ENCODE data around the gene TAOK2.
A peak's percentile ranks its signal among the peaks of the same experiment; 100 is the strongest.

The TAOK2 gene

DNA sequence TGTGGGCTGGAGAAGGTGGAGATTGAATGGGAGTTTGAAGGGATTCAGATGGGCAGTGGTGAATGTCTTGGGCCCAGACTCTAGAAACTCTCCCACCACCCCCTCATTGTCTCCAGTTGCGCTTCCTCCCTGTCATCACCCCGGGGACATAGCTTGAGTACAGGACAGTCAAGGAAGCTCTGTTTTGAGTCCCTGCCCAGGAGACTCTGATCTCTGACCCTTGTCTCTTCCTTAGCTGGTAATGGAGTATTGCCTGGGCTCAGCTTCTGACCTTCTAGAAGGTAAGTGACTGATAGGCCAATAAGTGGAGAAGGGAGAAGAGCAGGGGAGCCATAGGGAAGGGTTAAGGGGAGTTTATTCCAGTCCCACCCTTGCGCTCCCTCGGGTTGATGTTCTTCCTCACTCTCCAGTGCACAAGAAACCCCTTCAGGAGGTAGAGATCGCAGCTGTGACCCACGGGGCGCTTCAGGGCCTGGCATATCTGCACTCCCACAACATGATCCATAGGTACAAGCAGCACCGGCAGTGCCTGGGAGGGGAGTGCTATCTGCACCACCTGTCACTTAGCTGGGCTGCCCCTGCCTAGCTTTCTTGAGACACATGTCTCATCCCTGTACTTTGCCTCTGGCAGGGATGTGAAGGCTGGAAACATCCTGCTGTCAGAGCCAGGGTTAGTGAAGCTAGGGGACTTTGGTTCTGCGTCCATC lies 5.0 kb downstream of the TAOK2 start:
- peak overlapping the region; percentile 49 to 77 for H3K27ac Mint-ChIP-seq
- no peak for ATAC-seq
- no peaks in the 10 kb centered on the region for H3K27me3 Mint-ChIP-seq

DNA sequence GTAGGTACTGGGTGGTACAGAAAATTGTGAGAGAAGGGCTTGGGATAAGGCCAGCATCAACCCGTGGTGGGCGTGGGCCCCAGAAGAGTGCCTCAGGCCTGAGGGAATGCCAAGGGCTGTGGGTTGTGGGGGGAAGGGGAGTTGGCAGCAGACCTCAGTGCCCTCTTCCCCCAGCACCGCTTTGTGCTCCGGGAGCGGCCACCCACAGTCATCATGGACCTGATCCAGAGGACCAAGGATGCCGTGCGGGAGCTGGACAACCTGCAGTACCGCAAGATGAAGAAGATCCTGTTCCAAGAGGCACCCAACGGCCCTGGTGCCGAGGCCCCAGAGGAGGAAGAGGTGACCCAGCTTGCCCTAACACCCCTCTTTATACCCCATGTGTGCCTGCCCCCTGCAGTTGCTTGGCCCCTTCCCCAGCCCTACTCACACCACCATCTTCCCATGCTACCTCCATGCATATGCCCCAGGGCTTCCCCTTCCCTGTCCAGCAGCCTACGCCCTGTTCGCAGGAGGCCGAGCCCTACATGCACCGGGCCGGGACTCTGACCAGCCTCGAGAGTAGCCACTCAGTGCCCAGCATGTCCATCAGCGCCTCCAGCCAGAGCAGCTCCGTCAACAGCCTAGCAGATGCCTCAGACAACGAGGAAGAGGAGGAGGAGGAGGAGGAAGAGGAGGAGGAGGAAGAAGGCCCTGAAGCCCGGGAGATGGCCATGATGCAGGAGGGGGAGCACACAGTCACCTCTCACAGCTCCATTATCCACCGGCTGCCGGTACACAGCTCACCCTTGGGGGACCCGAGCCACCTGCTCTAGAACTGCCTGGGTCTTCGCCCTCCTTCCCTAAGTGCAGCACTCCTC lies 9.1 kb downstream of the TAOK2 start:
- no peak for ATAC-seq
- no peaks in the 10 kb centered on the region for H3K9me3 Mint-ChIP-seq
- no peak overlapping the region for H3K4me3 Mint-ChIP-seq

More for the DNA sequence above, 5.0 kb downstream of the TAOK2 start:
- peaks cover 33% of the 10 kb centered on the region for H3K4me1 Mint-ChIP-seq
- H3K4me3 Mint-ChIP-seq = no peak overlapping the region
- H3K9me3 Mint-ChIP-seq = no peaks in the 10 kb centered on the region
- no peak for DNase-seq

DNA sequence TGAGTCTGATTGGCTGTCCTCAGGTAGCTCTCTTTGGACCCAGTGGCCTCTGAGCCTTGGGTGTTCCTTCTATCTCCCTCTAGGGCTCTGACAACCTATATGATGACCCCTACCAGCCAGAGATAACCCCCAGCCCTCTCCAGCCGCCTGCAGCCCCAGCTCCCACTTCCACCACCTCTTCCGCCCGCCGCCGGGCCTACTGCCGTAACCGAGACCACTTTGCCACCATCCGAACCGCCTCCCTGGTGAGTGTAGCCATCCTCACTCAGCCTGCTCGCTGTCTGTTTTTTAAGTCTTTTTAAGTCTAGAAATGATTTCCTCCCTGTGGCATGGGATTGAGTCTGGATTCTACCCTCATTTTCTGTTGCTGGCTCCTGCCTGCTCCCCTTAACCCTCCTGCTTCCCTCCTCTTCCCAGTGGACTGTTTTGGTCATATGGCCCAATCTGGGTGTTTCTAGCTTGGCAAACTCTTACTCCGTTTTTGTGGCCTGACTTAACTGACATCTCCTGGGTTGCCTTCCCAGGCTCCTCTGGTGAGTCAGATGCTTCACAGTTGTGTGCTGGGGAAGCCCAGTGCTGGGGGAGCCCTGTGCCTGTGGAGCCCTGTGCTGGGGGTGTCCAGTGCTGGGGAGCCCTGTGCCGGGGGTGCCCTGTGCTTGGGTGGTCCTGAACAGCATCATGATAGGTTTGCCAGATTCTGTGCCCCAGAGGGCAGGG lies 9.9 kb downstream of the TAOK2 start:
- Mint-ChIP-seq H3K4me1 (no peaks in the 10 kb centered on the region), H3K27me3 (no peaks in the 10 kb centered on the region), H3K4me3 (no peak overlapping the region), H3K27ac (peak overlapping the region; percentile 65 to 69), H3K9me3 (no peaks in the 10 kb centered on the region)
- ATAC-seq (no peak), DNase-seq (no peak)

More for the DNA sequence above, 9.1 kb downstream of the TAOK2 start:
- DNase-seq = no peak
- Mint-ChIP-seq H3K4me1 (no peaks in the 10 kb centered on the region), H3K27ac (no peak overlapping the region), H3K27me3 (no peaks in the 10 kb centered on the region)

DNA sequence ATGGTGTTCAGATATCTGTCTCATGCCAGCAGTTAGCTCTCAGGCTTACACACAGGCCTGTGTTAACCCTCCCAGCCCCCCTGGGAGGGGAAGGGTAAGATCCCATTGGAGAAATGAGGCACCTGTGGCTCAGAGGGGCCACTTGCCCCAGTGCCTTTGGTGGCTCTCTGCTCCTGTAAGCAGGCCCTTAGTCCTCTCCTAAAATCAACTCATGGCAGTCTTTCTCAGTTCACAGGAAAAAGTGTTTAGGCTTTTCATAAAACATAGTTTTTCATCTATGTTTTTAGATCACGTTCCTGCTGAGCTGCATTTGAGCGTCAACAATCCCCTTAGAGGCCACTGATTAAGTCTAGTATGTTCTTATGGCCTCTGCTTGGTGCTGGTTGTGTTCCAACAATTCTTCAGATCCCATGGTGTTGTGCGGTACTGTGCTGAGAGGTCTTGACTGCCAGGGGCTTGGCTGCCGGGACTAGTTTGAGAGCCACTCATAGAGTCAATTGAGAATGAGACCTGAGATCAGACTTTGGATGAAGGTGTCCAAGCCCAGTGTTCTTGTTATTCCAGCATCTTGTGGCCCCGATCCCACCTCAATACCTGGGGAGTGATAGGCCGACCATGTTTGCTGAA lies 10.6 kb downstream of the TAOK2 start:
- no peaks in the 10 kb centered on the region for H3K27me3 Mint-ChIP-seq
- ATAC-seq (no peak), DNase-seq (no peak)
- no peak overlapping the region for H3K27ac Mint-ChIP-seq
- no peaks in the 10 kb centered on the region for H3K9me3 Mint-ChIP-seq
- no peak overlapping the region for H3K4me3 Mint-ChIP-seq
- H3K4me1 Mint-ChIP-seq = no peaks in the 10 kb centered on the region

DNA sequence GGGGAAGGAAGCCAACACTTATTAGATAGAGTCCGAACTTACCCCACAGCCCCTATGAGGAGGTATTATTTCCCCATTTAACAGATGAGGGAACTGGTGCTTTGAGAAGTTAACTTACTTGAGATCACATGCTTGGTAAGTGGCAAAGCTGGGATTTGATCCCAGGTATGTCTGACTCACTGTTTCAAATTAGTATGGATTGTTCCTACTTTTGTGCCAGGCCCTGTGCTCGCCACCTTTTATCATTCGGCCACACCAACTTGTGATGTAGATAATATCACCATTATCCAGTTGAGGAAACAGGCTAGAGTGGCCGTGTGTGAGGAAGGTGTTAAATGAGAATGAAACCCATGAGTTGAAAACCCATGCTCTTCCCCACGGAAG lies 11.1 kb downstream of the TAOK2 start:
- no peak for DNase-seq
- ATAC-seq = no peak
- H3K4me3 Mint-ChIP-seq = no peak overlapping the region
- no peak overlapping the region for H3K27ac Mint-ChIP-seq
- no peaks in the 10 kb centered on the region for H3K4me1 Mint-ChIP-seq
- no peaks in the 10 kb centered on the region for H3K9me3 Mint-ChIP-seq
- no peaks in the 10 kb centered on the region for H3K27me3 Mint-ChIP-seq

DNA sequence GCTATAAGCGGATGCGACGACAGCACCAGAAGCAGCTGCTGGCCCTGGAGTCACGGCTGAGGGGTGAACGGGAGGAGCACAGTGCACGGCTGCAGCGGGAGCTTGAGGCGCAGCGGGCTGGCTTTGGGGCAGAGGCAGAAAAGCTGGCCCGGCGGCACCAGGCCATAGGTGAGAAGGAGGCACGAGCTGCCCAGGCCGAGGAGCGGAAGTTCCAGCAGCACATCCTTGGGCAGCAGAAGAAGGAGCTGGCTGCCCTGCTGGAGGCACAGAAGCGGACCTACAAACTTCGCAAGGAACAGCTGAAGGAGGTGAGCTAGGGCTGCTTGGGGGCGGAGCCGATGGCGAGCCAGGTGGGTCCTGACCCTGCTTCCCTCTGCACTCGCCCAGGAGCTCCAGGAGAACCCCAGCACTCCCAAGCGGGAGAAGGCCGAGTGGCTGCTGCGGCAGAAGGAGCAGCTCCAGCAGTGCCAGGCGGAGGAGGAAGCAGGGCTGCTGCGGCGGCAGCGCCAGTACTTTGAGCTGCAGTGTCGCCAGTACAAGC lies 11.7 kb downstream of the TAOK2 start:
- no peaks in the 10 kb centered on the region for H3K9me3 Mint-ChIP-seq
- H3K4me3 Mint-ChIP-seq = no peak overlapping the region
- H3K27ac Mint-ChIP-seq = no peak overlapping the region
- no peaks in the 10 kb centered on the region for H3K4me1 Mint-ChIP-seq
- DNase-seq (no peak), ATAC-seq (no peak)
- H3K27me3 Mint-ChIP-seq = no peaks in the 10 kb centered on the region

DNA sequence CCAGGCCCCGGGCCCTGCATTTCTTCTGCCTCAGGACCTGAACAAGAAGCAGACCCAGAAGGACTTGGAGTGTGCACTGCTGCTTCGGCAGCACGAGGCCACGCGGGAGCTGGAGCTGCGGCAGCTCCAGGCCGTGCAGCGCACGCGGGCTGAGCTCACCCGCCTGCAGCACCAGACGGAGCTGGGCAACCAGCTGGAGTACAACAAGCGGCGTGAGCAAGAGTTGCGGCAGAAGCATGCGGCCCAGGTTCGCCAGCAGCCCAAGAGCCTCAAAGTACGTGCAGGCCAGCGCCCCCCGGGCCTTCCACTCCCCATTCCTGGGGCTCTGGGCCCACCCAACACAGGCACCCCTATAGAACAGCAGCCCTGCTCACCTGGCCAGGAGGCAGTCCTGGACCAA lies 12.6 kb downstream of the TAOK2 start:
- DNase-seq = no peak
- Mint-ChIP-seq H3K9me3 (no peaks in the 10 kb centered on the region), H3K27me3 (no peaks in the 10 kb centered on the region), H3K4me3 (no peak overlapping the region), H3K4me1 (no peaks in the 10 kb centered on the region), H3K27ac (peak overlapping the region in 1 of 2 donors; percentile 23)
- no peak for ATAC-seq

DNA sequence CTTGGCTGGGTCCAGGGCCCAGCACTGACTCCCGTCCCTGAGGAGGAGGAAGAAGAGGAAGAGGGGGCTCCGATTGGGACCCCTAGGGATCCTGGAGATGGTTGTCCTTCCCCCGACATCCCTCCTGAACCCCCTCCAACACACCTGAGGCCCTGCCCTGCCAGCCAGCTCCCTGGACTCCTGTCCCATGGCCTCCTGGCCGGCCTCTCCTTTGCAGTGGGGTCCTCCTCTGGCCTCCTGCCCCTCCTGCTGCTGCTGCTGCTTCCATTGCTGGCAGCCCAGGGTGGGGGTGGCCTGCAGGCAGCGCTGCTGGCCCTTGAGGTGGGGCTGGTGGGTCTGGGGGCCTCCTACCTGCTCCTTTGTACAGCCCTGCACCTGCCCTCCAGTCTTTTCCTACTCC lies 13.3 kb downstream of the TAOK2 start:
- H3K4me1 Mint-ChIP-seq = no peaks in the 10 kb centered on the region
- DNase-seq (no peak), ATAC-seq (no peak)
- H3K27me3 Mint-ChIP-seq = no peaks in the 10 kb centered on the region
- H3K4me3 Mint-ChIP-seq = no peak overlapping the region
- no peaks in the 10 kb centered on the region for H3K9me3 Mint-ChIP-seq
- peak overlapping the region; percentile 10 to 34 for H3K27ac Mint-ChIP-seq

DNA sequence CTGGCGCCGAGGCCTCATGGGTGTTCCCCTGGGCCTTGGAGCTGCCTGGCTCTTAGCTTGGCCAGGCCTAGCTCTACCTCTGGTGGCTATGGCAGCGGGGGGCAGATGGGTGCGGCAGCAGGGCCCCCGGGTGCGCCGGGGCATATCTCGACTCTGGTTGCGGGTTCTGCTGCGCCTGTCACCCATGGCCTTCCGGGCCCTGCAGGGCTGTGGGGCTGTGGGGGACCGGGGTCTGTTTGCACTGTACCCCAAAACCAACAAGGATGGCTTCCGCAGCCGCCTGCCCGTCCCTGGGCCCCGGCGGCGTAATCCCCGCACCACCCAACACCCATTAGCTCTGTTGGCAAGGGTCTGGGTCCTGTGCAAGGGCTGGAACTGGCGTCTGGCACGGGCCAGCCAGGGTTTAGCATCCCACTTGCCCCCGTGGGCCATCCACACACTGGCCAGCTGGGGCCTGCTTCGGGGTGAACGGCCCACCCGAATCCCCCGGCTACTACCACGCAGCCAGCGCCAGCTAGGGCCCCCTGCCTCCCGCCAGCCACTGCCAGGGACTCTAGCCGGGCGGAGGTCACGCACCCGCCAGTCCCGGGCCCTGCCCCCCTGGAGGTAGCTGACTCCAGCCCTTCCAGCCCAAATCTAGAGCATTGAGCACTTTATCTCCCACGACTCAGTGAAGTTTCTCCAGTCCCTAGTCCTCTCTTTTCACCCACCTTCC lies 13.9 kb downstream of the TAOK2 start:
- Mint-ChIP-seq H3K27ac (no peak overlapping the region), H3K9me3 (no peaks in the 10 kb centered on the region), H3K4me3 (no peak overlapping the region), H3K27me3 (no peaks in the 10 kb centered on the region), H3K4me1 (peaks cover 1% of the 10 kb centered on the region)
- DNase-seq = no peak
- ATAC-seq = no peak

DNA sequence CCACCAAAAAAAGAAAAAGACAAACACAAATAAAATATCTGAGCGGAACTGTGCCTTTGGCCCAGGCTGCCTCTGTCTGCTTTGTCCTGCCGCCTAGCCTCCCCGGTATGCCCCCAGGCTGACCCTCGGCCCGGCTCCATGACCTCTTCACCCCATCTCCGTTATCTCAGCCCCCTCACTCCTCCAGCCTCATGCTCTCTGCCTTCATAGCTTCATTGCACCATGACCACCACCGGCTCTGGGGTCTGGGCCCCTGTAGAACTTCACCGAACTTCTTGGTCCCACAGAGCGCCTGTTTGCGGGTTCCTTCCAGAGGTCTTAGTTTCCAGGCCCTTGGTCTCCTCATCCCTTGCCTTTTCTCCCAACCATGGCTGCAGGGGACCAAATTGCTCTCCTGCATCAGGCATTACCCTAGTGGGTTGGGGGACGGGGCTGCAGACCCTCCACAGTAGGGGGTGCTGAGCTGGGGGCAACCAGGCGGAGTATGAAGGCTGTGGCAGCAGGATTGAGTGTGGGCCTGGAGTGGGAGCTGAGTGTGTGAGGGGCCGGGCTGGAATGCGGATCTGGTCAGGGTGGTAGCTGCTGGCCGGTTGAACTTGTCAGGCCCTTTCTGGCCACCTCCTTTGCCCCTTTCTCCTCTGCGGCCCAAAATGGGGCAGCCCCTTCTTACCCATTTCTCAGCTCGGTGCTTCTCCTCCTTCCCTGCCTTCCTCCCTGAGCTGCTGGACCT lies 14.8 kb downstream of the TAOK2 start:
- Mint-ChIP-seq H3K27me3 (no peaks in the 10 kb centered on the region), H3K4me3 (no peak overlapping the region), H3K9me3 (no peaks in the 10 kb centered on the region), H3K4me1 (peaks cover 5% of the 10 kb centered on the region), H3K27ac (no peak overlapping the region)
- DNase-seq (no peak), ATAC-seq (no peak)

DNA sequence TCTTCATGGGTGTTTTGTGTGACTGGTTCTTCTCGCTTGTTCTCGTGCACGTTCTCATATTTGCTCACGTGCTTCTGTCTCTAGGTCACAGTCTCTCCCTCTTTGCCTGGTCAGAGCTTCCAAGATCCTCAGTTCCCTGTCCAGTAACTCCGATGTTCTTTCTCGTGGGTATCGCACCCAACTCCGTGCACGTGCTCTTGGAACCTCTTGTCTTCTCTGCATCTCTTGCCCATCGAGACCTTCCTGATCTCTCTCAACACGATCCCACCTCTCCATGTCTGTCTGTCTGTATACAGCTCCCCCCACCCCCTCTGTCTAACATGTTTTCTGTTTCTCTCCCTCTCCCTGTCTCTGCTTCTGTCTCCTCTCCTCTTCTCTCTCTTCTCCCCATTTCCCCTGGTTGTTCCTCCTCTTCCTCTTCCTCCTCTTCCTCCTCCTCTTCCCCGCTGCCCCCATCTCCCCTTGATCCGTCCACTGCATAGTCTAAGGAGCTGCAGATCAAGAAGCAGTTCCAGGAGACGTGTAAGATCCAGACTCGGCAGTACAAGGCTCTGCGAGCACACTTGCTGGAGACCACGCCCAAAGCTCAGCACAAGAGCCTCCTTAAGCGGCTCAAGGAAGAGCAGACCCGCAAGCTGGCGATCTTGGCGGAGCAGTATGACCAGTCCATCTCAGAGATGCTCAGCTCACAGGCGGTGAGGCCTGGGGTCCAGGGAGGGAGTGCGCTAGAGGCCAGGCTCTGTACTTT lies 15.6 kb downstream of the TAOK2 start:
- H3K4me1 Mint-ChIP-seq = peaks cover 13% of the 10 kb centered on the region
- DNase-seq = no peak
- no peak overlapping the region for H3K4me3 Mint-ChIP-seq
- no peak for ATAC-seq
- no peaks in the 10 kb centered on the region for H3K9me3 Mint-ChIP-seq
- H3K27me3 Mint-ChIP-seq = no peaks in the 10 kb centered on the region
- H3K27ac Mint-ChIP-seq = no peak overlapping the region

DNA sequence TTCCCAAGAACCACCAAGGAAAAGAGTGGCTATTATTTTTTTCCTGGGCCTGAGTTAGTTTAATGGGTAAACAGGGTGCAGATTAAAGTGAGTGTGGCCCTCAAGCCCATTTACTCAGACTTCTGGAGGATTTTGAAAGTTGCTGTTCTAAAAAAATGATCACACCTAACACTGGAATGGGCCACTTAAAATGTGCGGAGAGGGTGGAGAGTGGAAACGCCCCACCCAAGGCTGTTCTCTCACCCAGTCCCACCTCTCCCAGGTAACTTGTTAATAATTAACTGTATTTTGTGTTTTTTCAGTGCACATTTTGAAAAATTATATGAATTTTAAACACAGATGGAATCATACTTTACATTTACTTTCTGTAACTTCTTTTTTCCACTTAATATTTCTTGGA lies 16.4 kb downstream of the TAOK2 start:
- ATAC-seq = no peak
- peaks cover 20% of the 10 kb centered on the region for H3K4me1 Mint-ChIP-seq
- H3K27me3 Mint-ChIP-seq = no peaks in the 10 kb centered on the region
- no peaks in the 10 kb centered on the region for H3K9me3 Mint-ChIP-seq
- H3K27ac Mint-ChIP-seq = no peak overlapping the region
- no peak overlapping the region for H3K4me3 Mint-ChIP-seq
- DNase-seq = no peak

DNA sequence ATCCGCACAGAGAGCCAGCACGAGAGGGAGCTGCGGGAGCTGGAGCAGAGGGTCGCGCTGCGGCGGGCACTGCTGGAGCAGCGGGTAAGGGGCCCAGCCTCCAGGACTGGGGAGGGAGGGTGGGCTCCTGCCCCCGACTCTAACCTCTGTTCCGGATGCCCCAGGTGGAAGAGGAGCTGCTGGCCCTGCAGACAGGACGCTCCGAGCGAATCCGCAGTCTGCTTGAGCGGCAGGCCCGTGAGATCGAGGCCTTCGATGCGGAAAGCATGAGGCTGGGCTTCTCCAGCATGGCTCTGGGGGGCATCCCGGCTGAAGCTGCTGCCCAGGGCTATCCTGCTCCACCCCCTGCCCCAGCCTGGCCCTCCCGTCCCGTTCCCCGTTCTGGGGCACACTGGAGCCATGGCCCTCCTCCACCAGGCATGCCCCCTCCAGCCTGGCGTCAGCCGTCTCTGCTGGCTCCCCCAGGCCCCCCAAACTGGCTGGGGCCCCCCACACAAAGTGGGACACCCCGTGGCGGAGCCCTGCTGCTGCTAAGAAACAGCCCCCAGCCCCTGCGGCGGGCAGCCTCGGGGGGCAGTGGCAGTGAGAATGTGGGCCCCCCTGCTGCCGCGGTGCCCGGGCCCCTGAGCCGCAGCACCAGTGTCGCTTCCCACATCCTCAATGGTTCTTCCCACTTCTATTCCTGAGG lies 17.4 kb downstream of the TAOK2 start:
- DNase-seq = no peak
- Mint-ChIP-seq H3K27me3 (no peaks in the 10 kb centered on the region), H3K4me3 (no peak overlapping the region), H3K4me1 (peaks cover 28% of the 10 kb centered on the region), H3K9me3 (no peaks in the 10 kb centered on the region), H3K27ac (no peak overlapping the region)
- no peak for ATAC-seq
